ENCODE results near the gene ALDH3B2. TPM values are rescaled to one million over a fixed set of nuclear protein-coding genes. Genes with fewer than 3 reads are reported as not detected.
"Not testable (repeated sequence)": the region's sequence is repeated elsewhere in the genome, so short reads cannot be mapped to it uniquely, and the experiment has no call there.

Gene ALDH3B2
- total RNA-seq (2021; ENCODE audit: unreplicated experiment) = not detected
- polyA plus RNA-seq (2012) = 0.09 and 0.18 TPM in 2 replicates
- Bru-seq, nascent RNA = percentile 9 among the genes with signal in this experiment
- BruChase-seq, experiment 1, labeled RNA remaining after a 6-hour chase = not detected
- BruChase-seq, experiment 2, labeled RNA remaining after a 2-hour chase = percentile 7 among the genes with signal in this experiment
- long read RNA-seq = 0 reads

GRCh38 chr11:67674442-67674871, at the start of gene ALDH3B2:
ALDH3B2 (minus strand) TSS chr11:67674623; CDS start chr11:67666935, 7,688 bp downstream.
- Histone ChIP-seq H3K4me3 (replicated peaks in 1 of 2; ENCODE audit: low read depth in 1 of 2, low read length in 2 of 2) (no peak within 1 kb of the TSS), H4K20me1 (ENCODE audit: insufficient read depth) (no peaks in the 10 kb centered on the region), H2AFZ (ENCODE audit: low read depth, low read length, poor library complexity, severe bottlenecking) (no peak within 1 kb of the TSS), H3K9ac (ENCODE audit: low read length) (no peak within 1 kb of the TSS), H3K9me3 (ENCODE audit: control insufficient read depth in 1 of 2, insufficient read depth in 1 of 2, low read depth in 1 of 2, low read length in 2 of 2) (no peaks in the 10 kb centered on the region; a peak in 1 of 4 replicates), H3K4me1 (ENCODE audit: control insufficient read depth in 1 of 2, insufficient read depth in 2 of 2, low read length in 2 of 2) (peaks cover 8 to 16% of the 10 kb centered on the region in 2 experiments; a peak in 3 of 4 replicates), H3K27me3 (ENCODE audit: insufficient read depth, low read length) (no peaks in the 10 kb centered on the region), H3K4me2 (ENCODE audit: low read length) (peak within 1 kb of the TSS; percentile 29; the same call in 1 of the 2 replicates), H3K9me2 (ENCODE audit: insufficient read depth) (no peaks in the 10 kb centered on the region), H3K36me3 (ENCODE audit: control insufficient read depth in 1 of 2, insufficient read depth in 2 of 2, low read length in 2 of 2) (no peaks in the 10 kb centered on the region), H3K27ac (ENCODE audit: low read depth, low read length) (no peak within 1 kb of the TSS; the same call in 1 of the 2 replicates), H3K79me2 (ENCODE audit: insufficient read depth, low read length) (no peaks in the 10 kb centered on the region)
- TF ChIP-seq YY1 (IDR thresholded peaks at IDR 0.05; ENCODE audit: extremely low read depth, insufficient replicate concordance, low read depth, low read length) = no peak
- TF ChIP-seq SP1 (IDR thresholded peaks at IDR 0.05; ENCODE audit: low read depth) = peak; percentile 78
- ATAC-seq (peak; percentile 73), DNase-seq (ENCODE audit: low read depth, low spot score) (no peak)
- ChIA-PET RAD21 (ENCODE audit: low non-redundant PET in 1 of 2, low total read pairs in 2 of 2, uncharacterized antibody in 2 of 2, unreplicated experiment in 2 of 2) (no interaction called here), CTCF (interaction anchor here (1.1 kb wide), 1 partner anchor 45 kb away, joined by 3 read pairs; the partner anchor contains the start of gene NUDT8), POLR2A (no interaction called here)
- no TSS peak for BruUV-seq (replicated peaks)
- intact Hi-C loops (cut with micrococcal nuclease) = no loop called here

GRCh38 chr11:67723036-67723435, 48.6 kb upstream of the ALDH3B2 start:
- ATAC-seq = not testable (repeated sequence)

GRCh38 chr11:67716226-67716625, 41.8 kb upstream of the ALDH3B2 start:
- H3K27ac ChIP-seq (ENCODE audit: low read depth, low read length); DNase-seq (ENCODE audit: low read depth, low spot score); H4K20me1 ChIP-seq (ENCODE audit: insufficient read depth); RAD21 ChIA-PET (ENCODE audit: low non-redundant PET in 1 of 2, low total read pairs in 2 of 2, uncharacterized antibody in 2 of 2, unreplicated experiment in 2 of 2); POLR2A ChIA-PET; H3K4me1 ChIP-seq (ENCODE audit: control insufficient read depth in 1 of 2, insufficient read depth in 2 of 2, low read length in 2 of 2); H3K9me2 ChIP-seq (ENCODE audit: insufficient read depth); H3K9me3 ChIP-seq (ENCODE audit: control insufficient read depth in 1 of 2, insufficient read depth in 1 of 2, low read depth in 1 of 2, low read length in 2 of 2); H3K4me3 ChIP-seq (replicated peaks in 1 of 2; ENCODE audit: low read depth in 1 of 2, low read length in 2 of 2); H3K27me3 ChIP-seq (ENCODE audit: insufficient read depth, low read length); H3K36me3 ChIP-seq (ENCODE audit: control insufficient read depth in 1 of 2, insufficient read depth in 2 of 2, low read length in 2 of 2); ATAC-seq; CTCF ChIA-PET; H3K79me2 ChIP-seq (ENCODE audit: insufficient read depth, low read length); H3K9ac ChIP-seq (ENCODE audit: low read length); H3K4me2 ChIP-seq (ENCODE audit: low read length); H2AFZ ChIP-seq (ENCODE audit: low read depth, low read length, poor library complexity, severe bottlenecking); BruUV-seq (replicated peaks): not testable (repeated sequence)
- intact Hi-C loops (cut with micrococcal nuclease) = loop anchor here (10.0 kb wide), 1 partner anchor 81 kb away; the partner anchor contains the start of gene TBX10

More at GRCh38 chr11:67723036-67723435, 48.6 kb upstream of the ALDH3B2 start:
- H3K4me1 ChIP-seq (ENCODE audit: control insufficient read depth in 1 of 2, insufficient read depth in 2 of 2, low read length in 2 of 2); H3K36me3 ChIP-seq (ENCODE audit: control insufficient read depth in 1 of 2, insufficient read depth in 2 of 2, low read length in 2 of 2); RAD21 ChIA-PET (ENCODE audit: low non-redundant PET in 1 of 2, low total read pairs in 2 of 2, uncharacterized antibody in 2 of 2, unreplicated experiment in 2 of 2); H3K4me3 ChIP-seq (replicated peaks in 1 of 2; ENCODE audit: low read depth in 1 of 2, low read length in 2 of 2); H4K20me1 ChIP-seq (ENCODE audit: insufficient read depth); intact Hi-C loops (cut with micrococcal nuclease); DNase-seq (ENCODE audit: low read depth, low spot score); H3K27ac ChIP-seq (ENCODE audit: low read depth, low read length); POLR2A ChIA-PET; H3K9ac ChIP-seq (ENCODE audit: low read length); CTCF ChIA-PET; H3K27me3 ChIP-seq (ENCODE audit: insufficient read depth, low read length); H3K4me2 ChIP-seq (ENCODE audit: low read length); H3K9me3 ChIP-seq (ENCODE audit: control insufficient read depth in 1 of 2, insufficient read depth in 1 of 2, low read depth in 1 of 2, low read length in 2 of 2); BruUV-seq (replicated peaks); H2AFZ ChIP-seq (ENCODE audit: low read depth, low read length, poor library complexity, severe bottlenecking); H3K79me2 ChIP-seq (ENCODE audit: insufficient read depth, low read length); H3K9me2 ChIP-seq (ENCODE audit: insufficient read depth): not testable (repeated sequence)

GRCh38 chr11:67715801-67716200, 41.4 kb upstream of the ALDH3B2 start:
- H3K27ac ChIP-seq (ENCODE audit: low read depth, low read length); H3K4me1 ChIP-seq (ENCODE audit: control insufficient read depth in 1 of 2, insufficient read depth in 2 of 2, low read length in 2 of 2); CTCF ChIA-PET; POLR2A ChIA-PET; H2AFZ ChIP-seq (ENCODE audit: low read depth, low read length, poor library complexity, severe bottlenecking); H4K20me1 ChIP-seq (ENCODE audit: insufficient read depth); BruUV-seq (replicated peaks); DNase-seq (ENCODE audit: low read depth, low spot score); H3K36me3 ChIP-seq (ENCODE audit: control insufficient read depth in 1 of 2, insufficient read depth in 2 of 2, low read length in 2 of 2); H3K9ac ChIP-seq (ENCODE audit: low read length); H3K27me3 ChIP-seq (ENCODE audit: insufficient read depth, low read length); H3K79me2 ChIP-seq (ENCODE audit: insufficient read depth, low read length); RAD21 ChIA-PET (ENCODE audit: low non-redundant PET in 1 of 2, low total read pairs in 2 of 2, uncharacterized antibody in 2 of 2, unreplicated experiment in 2 of 2); H3K9me3 ChIP-seq (ENCODE audit: control insufficient read depth in 1 of 2, insufficient read depth in 1 of 2, low read depth in 1 of 2, low read length in 2 of 2); H3K9me2 ChIP-seq (ENCODE audit: insufficient read depth); H3K4me3 ChIP-seq (replicated peaks in 1 of 2; ENCODE audit: low read depth in 1 of 2, low read length in 2 of 2); H3K4me2 ChIP-seq (ENCODE audit: low read length); ATAC-seq: not testable (repeated sequence)
- intact Hi-C loops (cut with micrococcal nuclease) = loop anchor here (10.0 kb wide), 1 partner anchor 81 kb away; the partner anchor contains the start of gene TBX10

Measured in HCT116 (cell line).